H1 (cell line): ENCODE measurements around the gene FBN2.

Experiments used
- NRF1 ChIP-seq: IDR thresholded peaks from 2 replicates; pipeline ENCODE4 v1.6.1; 2011; ENCODE audit warnings: mild to moderate bottlenecking, low read depth, low read length, improper control_type of control experiment
- PHF8 ChIP-seq: fragments of 200-600 bp; sonication (generic); conservative IDR thresholded peaks from 2 replicates; pipeline ENCODE4 v1.7.1; 2012; ENCODE audit warnings: low read depth, mild to moderate bottlenecking, inconsistent platforms, low read length, moderate library complexity
- POLR2A ChIP-seq, 2 experiments: IDR thresholded peaks; 1 replicate in 1 of 2; 2 replicates in 1 of 2; pipeline ENCODE4 v1.6.1; 2011; ENCODE audit warnings: low read depth in 2 of 2, low read length in 2 of 2, mild to moderate bottlenecking in 2 of 2; ENCODE audit errors: control extremely low read depth in 1 of 2
- RFX5 ChIP-seq: IDR thresholded peaks from 2 replicates; pipeline ENCODE4 v1.6.1; 2011; ENCODE audit warnings: low read depth, low read length, improper control_type of control experiment, borderline replicate concordance
- RXRA ChIP-seq: IDR thresholded peaks from 2 replicates; pipeline ENCODE4 v1.6.1; 2011; ENCODE audit warnings: low read depth, mild to moderate bottlenecking, low read length, moderate library complexity; ENCODE audit not compliant: insufficient read depth
- TF ChIP-seq, protein P1 (sequence below), 3 experiments: IDR thresholded peaks; 1 replicate in 2 of 3; 2 replicates in 1 of 3; pipeline versions ENCODE4 v1.5.1 to v1.6.1; 2011; ENCODE audit warnings: low read length in 3 of 3, mild to moderate bottlenecking in 3 of 3, inconsistent platforms in 2 of 3, low read depth in 1 of 3, moderate library complexity in 1 of 3; ENCODE audit not compliant: insufficient read depth in 1 of 3; ENCODE audit errors: control extremely low read depth in 1 of 3

DNA sequence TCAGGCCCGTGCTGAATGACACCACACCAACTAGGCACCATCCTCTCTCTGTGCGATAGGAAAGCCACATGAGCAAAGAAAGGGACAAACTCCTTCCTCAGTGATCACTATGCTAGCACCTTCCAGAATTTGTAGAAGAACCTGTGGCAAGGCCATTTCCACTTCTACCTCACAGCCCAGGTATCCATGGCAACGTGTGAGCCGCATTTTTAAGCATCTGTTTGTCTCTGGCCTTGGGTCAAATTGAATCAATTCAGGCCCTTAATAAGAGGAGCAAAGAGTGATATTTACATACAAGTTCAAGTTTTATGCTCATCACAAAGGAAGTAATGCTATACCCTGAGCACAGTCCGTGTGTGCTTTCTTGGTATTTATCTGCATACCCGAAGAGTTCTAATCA, 275.1 kb downstream of the FBN2 start:
- TF ChIP-seq NRF1 (no peak), POLR2A (IDR thresholded peaks at IDR 0.05; ENCODE audit: control extremely low read depth in 1 of 2, low read depth in 2 of 2, low read length in 2 of 2) (no peak), RXRA (no peak), PHF8 (no peak), RFX5 (no peak)
- TF ChIP-seq, protein P1, sequence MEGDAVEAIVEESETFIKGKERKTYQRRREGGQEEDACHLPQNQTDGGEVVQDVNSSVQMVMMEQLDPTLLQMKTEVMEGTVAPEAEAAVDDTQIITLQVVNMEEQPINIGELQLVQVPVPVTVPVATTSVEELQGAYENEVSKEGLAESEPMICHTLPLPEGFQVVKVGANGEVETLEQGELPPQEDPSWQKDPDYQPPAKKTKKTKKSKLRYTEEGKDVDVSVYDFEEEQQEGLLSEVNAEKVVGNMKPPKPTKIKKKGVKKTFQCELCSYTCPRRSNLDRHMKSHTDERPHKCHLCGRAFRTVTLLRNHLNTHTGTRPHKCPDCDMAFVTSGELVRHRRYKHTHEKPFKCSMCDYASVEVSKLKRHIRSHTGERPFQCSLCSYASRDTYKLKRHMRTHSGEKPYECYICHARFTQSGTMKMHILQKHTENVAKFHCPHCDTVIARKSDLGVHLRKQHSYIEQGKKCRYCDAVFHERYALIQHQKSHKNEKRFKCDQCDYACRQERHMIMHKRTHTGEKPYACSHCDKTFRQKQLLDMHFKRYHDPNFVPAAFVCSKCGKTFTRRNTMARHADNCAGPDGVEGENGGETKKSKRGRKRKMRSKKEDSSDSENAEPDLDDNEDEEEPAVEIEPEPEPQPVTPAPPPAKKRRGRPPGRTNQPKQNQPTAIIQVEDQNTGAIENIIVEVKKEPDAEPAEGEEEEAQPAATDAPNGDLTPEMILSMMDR (IDR thresholded peaks at IDR 0.05; ENCODE audit: control extremely low read depth in 1 of 3, insufficient read depth in 1 of 3, low read depth in 1 of 3, low read length in 3 of 3), result no peak
